CD14-positive monocyte (primary cell): ENCODE measurements around the gene ARMC6. TPM values are rescaled to one million over a fixed set of nuclear protein-coding genes. Genes with fewer than 3 reads are reported as not detected.

Source experiments
- DNase-seq, 3 donors: peaks; one replicate each; pipeline ENCODE4 v3.0.0-alpha.2; 2011 to 2022
- H2AFZ ChIP-seq: 2 replicates; pipeline ENCODE4 v1.6.0; 2012; ENCODE audit warnings: mild to moderate bottlenecking, low read depth, low read length, inconsistent platforms; ENCODE audit not compliant: insufficient read depth, poor library complexity, severe bottlenecking
- H3K27ac ChIP-seq, 2 donors: 1 replicate in 1 of 2; 2 replicates in 1 of 2; pipeline ENCODE4 v1.5.1; 2012 to 2013; ENCODE audit warnings: low read length in 2 of 2, control low read depth in 1 of 2, inconsistent platforms in 1 of 2, low read depth in 1 of 2, mild to moderate bottlenecking in 1 of 2
- H3K27me3 ChIP-seq, 2 donors: one replicate each; pipeline versions ENCODE4 v1.6.0 to v1.6.1; 2011 to 2013; ENCODE audit warnings: low read length in 2 of 2; ENCODE audit not compliant: control insufficient read depth in 2 of 2, insufficient read depth in 2 of 2
- H3K36me3 ChIP-seq, 2 donors: replicated peaks in 1 of 2; 1 replicate in 1 of 2; 2 replicates in 1 of 2; pipeline versions ENCODE4 v1.5.1 to v1.6.1; 2012 to 2013; ENCODE audit warnings: low read length in 2 of 2, control low read depth in 1 of 2, inconsistent platforms in 1 of 2, mild to moderate bottlenecking in 1 of 2; ENCODE audit not compliant: insufficient read depth in 2 of 2, control insufficient read depth in 1 of 2
- H3K4me1 ChIP-seq, 2 donors: 1 replicate in 1 of 2; 2 replicates in 1 of 2; pipeline versions ENCODE4 v1.5.1 to v1.6.1; 2012 to 2013; ENCODE audit warnings: low read length in 2 of 2, control low read depth in 1 of 2, inconsistent platforms in 1 of 2, mild to moderate bottlenecking in 1 of 2, moderate library complexity in 1 of 2; ENCODE audit not compliant: insufficient read depth in 2 of 2, control insufficient read depth in 1 of 2
- H3K4me2 ChIP-seq: replicated peaks from 2 replicates; pipeline ENCODE3; 2012; ENCODE audit warnings: low read length, moderate library complexity, mild to moderate bottlenecking; ENCODE audit not compliant: poor library complexity, severe bottlenecking; ENCODE audit errors: extremely low read depth
- H3K4me3 ChIP-seq, 3 experiments: fragments of 200-600 bp in 1 of 3; sonication (generic) in 1 of 3; replicated peaks in 1 of 3; 1 replicate in 2 of 3; 2 replicates in 1 of 3; pipeline ENCODE4 v1.5.1; 2011 to 2013; ENCODE audit warnings: low read length in 3 of 3, mild to moderate bottlenecking in 3 of 3, control low read depth in 2 of 3, low read depth in 2 of 3, inconsistent platforms in 1 of 3, moderate library complexity in 1 of 3
- H3K79me2 ChIP-seq: 2 replicates; pipeline ENCODE4 v1.6.0; 2012; ENCODE audit warnings: mild to moderate bottlenecking, control low read depth, inconsistent platforms, low read length, moderate library complexity; ENCODE audit not compliant: insufficient read depth
- H3K9ac ChIP-seq: 2 replicates; pipeline ENCODE4 v1.6.0; 2017; ENCODE audit warnings: low read length, mild to moderate bottlenecking; ENCODE audit not compliant: insufficient read depth, poor library complexity, severe bottlenecking
- H3K9me3 ChIP-seq, 2 donors: replicated peaks in 1 of 2; 1 replicate in 1 of 2; 2 replicates in 1 of 2; pipeline versions ENCODE4 v1.5.1 to v1.6.1; 2012 to 2013; ENCODE audit warnings: low read length in 2 of 2, control low read depth in 1 of 2; ENCODE audit not compliant: control insufficient read depth in 1 of 2, insufficient read depth in 1 of 2
- H4K20me1 ChIP-seq: 2 replicates; pipeline ENCODE4 v1.6.0; 2012; ENCODE audit warnings: mild to moderate bottlenecking, low read length, control low read depth, moderate library complexity; ENCODE audit not compliant: insufficient read depth
- H3K27ac Mint-ChIP-seq, 7 donors: one replicate each; pipeline ENCODE4 v1.8.0; 2020; ENCODE audit warnings: mild to moderate bottlenecking in 7 of 7, mixed read lengths in 7 of 7, moderate library complexity in 6 of 7, inconsistent platforms in 2 of 7
- H3K27me3 Mint-ChIP-seq, 3 donors: one replicate each; pipeline ENCODE4 v1.8.0; 2021 to 2022; ENCODE audit warnings: low read depth in 3 of 3, mild to moderate bottlenecking in 3 of 3, mixed read lengths in 3 of 3, moderate library complexity in 3 of 3, inconsistent platforms in 1 of 3
- H3K36me3 Mint-ChIP-seq, 2 donors: one replicate each; pipeline ENCODE4 v1.8.0; 2020; ENCODE audit warnings: mixed read lengths in 2 of 2, inconsistent platforms in 1 of 2, mild to moderate bottlenecking in 1 of 2
- H3K4me1 Mint-ChIP-seq: one replicate; pipeline ENCODE4 v1.8.0; 2020; ENCODE audit warnings: mild to moderate bottlenecking, mixed read lengths
- H3K4me3 Mint-ChIP-seq, 2 donors: one replicate each; pipeline ENCODE4 v1.8.0; 2020; ENCODE audit warnings: mild to moderate bottlenecking in 2 of 2, mixed read lengths in 2 of 2, moderate library complexity in 1 of 2
- H3K9me3 Mint-ChIP-seq, 7 donors: one replicate each; pipeline ENCODE4 v1.8.0; 2020 to 2022; ENCODE audit warnings: mixed read lengths in 7 of 7, mild to moderate bottlenecking in 6 of 7, moderate library complexity in 6 of 7, inconsistent platforms in 2 of 7
- CTCF ChIP-seq: fragments of 200-600 bp; IDR thresholded peaks from one replicate; pipeline ENCODE4 v1.8.0; 2022; ENCODE audit warnings: antibody characterized with exemption, mild to moderate bottlenecking
- WGBS: methylation state at CpG from one replicate; pipeline ENCODE4 v1.1.5; 2013; ENCODE audit warnings: missing lambda C conversion rate; ENCODE audit not compliant: insufficient coverage; 5-methylcytosine and 5-hydroxymethylcytosine counted together
- intact Hi-C, 2 donors: fragments of 100-400 bp; cut with micrococcal nuclease; formaldehyde crosslinking; loops; one replicate each; pipeline versions ENCODE4 v1.15.0 to v1.15.1; 2023
- polyA plus RNA-seq, 3 donors: library from polyadenylated mRNA; depleted of rRNA in 1 of 3; unstranded in 2 of 3; stranded (reverse) in 1 of 3; fragments of 300-500 nt in 2 of 3; fragments of >200 nt in 1 of 3; fragmentation: Illumina TruSeq in 2 of 3; gene quantifications; 1 replicate in 2 of 3; 2 replicates in 1 of 3; pipeline ENCODE4 v1.2.3, GENCODE V29; 2012 to 2021

The ARMC6 gene
- polyA plus RNA-seq, 3 donors, result 22.3 to 29.6 (median 26.1) TPM

- H3K36me3 ChIP-seq, result peaks cover 82 to 99% of the 10 kb centered on the region in 2 donors
These were observed 23.5 kb upstream of the ARMC6 start for GRCh38 chr19:19009951-19010350.

DNA sequence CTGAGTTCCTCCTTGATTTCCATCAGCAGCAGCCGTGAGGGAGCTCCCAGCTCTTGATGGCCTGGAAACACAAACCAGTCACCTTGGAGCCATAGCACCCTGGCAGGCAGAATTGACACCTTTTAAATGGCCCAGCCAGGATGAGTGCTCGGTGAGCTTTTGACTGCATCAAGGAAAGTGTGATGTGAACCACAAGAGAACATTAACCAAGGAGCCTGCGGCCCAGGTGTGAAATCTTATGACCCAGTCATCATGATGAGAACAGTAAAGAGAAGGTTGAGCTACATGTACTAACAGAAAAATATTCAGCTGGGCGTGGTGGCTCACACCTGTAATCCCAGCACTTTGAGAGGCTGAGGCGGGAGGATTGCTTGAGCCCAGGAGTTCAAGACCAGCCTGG, 22.9 kb upstream of the ARMC6 start:
- peaks cover 78 to 97% of the 10 kb centered on the region in 2 donors for H3K36me3 Mint-ChIP-seq
- 96% methylated on average over 4 of the region's 5 CpGs for WGBS

More at GRCh38 chr19:19009951-19010350, 23.5 kb upstream of the ARMC6 start:
- DNase-seq, result no peak
- Histone ChIP-seq H3K27ac (no peak overlapping the region), H3K27me3 (no peaks in the 10 kb centered on the region), H3K4me2 (no peak overlapping the region), H2AFZ (no peak overlapping the region), H3K9ac (no peak overlapping the region), H3K4me1 (no peaks in the 10 kb centered on the region), H3K4me3 (no peak overlapping the region), H3K9me3 (no peaks in the 10 kb centered on the region), H3K79me2 (peaks cover 7% of the 10 kb centered on the region), H4K20me1 (no peaks in the 10 kb centered on the region)
- no peak for TF ChIP-seq CTCF
- intact Hi-C loops, result no loop called here
- peaks cover 79 to 99% of the 10 kb centered on the region in 2 donors for H3K36me3 Mint-ChIP-seq
- WGBS, result 98% methylated on average over 11 of the region's 18 CpGs
- peak overlapping the region in 2 of 7 donors; percentile 32 to 35 for H3K27ac Mint-ChIP-seq
- H3K9me3 Mint-ChIP-seq, result no peaks in the 10 kb centered on the region
- no peak overlapping the region for H3K4me3 Mint-ChIP-seq
- H3K27me3 Mint-ChIP-seq, result peaks cover 0 to 4% (median 0%) of the 10 kb centered on the region in 3 donors
- no peaks in the 10 kb centered on the region for H3K4me1 Mint-ChIP-seq

More for the DNA sequence above, 22.9 kb upstream of the ARMC6 start:
- no peak overlapping the region for H3K4me3 ChIP-seq
- H3K9me3 ChIP-seq, result no peaks in the 10 kb centered on the region
- no peak overlapping the region for H3K4me2 ChIP-seq
- Mint-ChIP-seq H3K9me3 (no peaks in the 10 kb centered on the region), H3K27me3 (peaks cover 0 to 4% (median 0%) of the 10 kb centered on the region in 3 donors), H3K4me3 (no peak overlapping the region), H3K27ac (peak overlapping the region in 2 of 7 donors; percentile 40 to 60), H3K4me1 (no peaks in the 10 kb centered on the region)
- no peaks in the 10 kb centered on the region for H4K20me1 ChIP-seq
- intact Hi-C loops, result no loop called here
- H3K9ac ChIP-seq, result no peak overlapping the region
- H3K27me3 ChIP-seq, result no peaks in the 10 kb centered on the region
- H3K4me1 ChIP-seq, result no peaks in the 10 kb centered on the region
- peaks cover 7% of the 10 kb centered on the region for H3K79me2 ChIP-seq
- no peak overlapping the region for H3K27ac ChIP-seq
- H3K36me3 ChIP-seq, result peaks cover 79 to 98% of the 10 kb centered on the region in 2 donors
- no peak for DNase-seq
- TF ChIP-seq CTCF, result no peak
- no peak overlapping the region for H2AFZ ChIP-seq
